Activated CD4-positive, alpha-beta memory T cell treated with anti-CD3 and anti-CD28 coated beads for 36 hours (primary cell): ENCODE data around the gene PHLDA1. TPM values are rescaled to one million over a fixed set of nuclear protein-coding genes. Genes with fewer than 3 reads are reported as not detected.

Source experiments
- CTCF ChIA-PET: fragments of 350-600 bp; sonication (Branson Sonifier 250); formaldehyde crosslinking; loops from one replicate; lab custom pipeline; 2021; ENCODE audit warnings: antibody characterized with exemption, inconsistent platforms; lab: Charles Lee
- POLR2A ChIA-PET: fragments of 350-600 bp; sonication (Branson Sonifier 250); formaldehyde crosslinking; loops from one replicate; lab custom pipeline; 2021; ENCODE audit warnings: antibody characterized with exemption; lab: Charles Lee
- DNase-seq: peaks from one replicate; pipeline ENCODE4 v3.0.0-alpha.2; 2020
- H3K27ac Mint-ChIP-seq: one replicate; pipeline ENCODE4 v1.8.0; 2021; ENCODE audit warnings: mixed read lengths
- H3K27me3 Mint-ChIP-seq: one replicate; pipeline ENCODE4 v1.8.0; 2021; ENCODE audit warnings: mixed read lengths
- H3K36me3 Mint-ChIP-seq: one replicate; pipeline ENCODE4 v1.8.0; 2021; ENCODE audit warnings: mixed read lengths
- H3K4me1 Mint-ChIP-seq: one replicate; pipeline ENCODE4 v1.8.0; 2021; ENCODE audit warnings: low read depth, mixed read lengths
- H3K4me3 Mint-ChIP-seq: one replicate; pipeline ENCODE4 v1.8.0; 2021; ENCODE audit warnings: mild to moderate bottlenecking, mixed read lengths
- H3K9me3 Mint-ChIP-seq: one replicate; pipeline ENCODE4 v1.8.0; 2021; ENCODE audit warnings: mixed read lengths
- intact Hi-C: fragments of 100-400 bp; cut with micrococcal nuclease; formaldehyde crosslinking; loops from one replicate; pipeline ENCODE4 v1.15.1; 2023
- total RNA-seq, 2 experiments: library from RNA; stranded (reverse); gene quantifications; one replicate each; pipeline ENCODE4 v1.2.3, GENCODE V29; 2021

PHLDA1 gene
- total RNA-seq, 2 experiments from 2014 or later = 23.8 to 24.4 TPM

DNA sequence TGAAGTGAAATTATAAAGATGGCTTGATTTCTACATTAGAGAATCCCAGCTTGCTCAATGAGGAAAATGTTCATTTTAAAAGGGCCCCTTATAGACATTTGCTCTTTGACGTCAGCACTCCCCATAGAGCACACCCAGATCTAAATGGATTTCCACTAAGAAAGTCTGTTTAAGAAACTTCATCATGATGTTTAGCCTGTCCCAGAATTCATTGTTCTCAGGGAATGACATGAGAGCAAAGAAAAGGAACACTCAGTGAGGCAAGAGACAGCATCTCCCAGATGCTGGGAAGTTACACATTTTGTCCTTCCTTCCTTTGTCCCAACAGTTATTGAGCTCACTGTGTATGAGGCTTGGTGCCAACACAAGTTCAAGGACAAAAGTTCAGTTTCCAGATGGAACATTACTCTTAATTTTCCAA is 4.9 kb downstream of the PHLDA1 start:
- Mint-ChIP-seq H3K27ac (no peak overlapping the region), H3K4me1 (peaks cover 47% of the 10 kb centered on the region), H3K36me3 (peaks cover 24% of the 10 kb centered on the region), H3K27me3 (no peaks in the 10 kb centered on the region), H3K4me3 (no peak overlapping the region), H3K9me3 (no peaks in the 10 kb centered on the region)
- ChIA-PET CTCF (interaction anchor here (0.6 kb wide), 1 partner anchor 188 kb away, joined by 4 read pairs; no protein-coding TSS in a partner anchor), POLR2A (no interaction called here)
- intact Hi-C loops = no loop called here
- no peak for DNase-seq

DNA sequence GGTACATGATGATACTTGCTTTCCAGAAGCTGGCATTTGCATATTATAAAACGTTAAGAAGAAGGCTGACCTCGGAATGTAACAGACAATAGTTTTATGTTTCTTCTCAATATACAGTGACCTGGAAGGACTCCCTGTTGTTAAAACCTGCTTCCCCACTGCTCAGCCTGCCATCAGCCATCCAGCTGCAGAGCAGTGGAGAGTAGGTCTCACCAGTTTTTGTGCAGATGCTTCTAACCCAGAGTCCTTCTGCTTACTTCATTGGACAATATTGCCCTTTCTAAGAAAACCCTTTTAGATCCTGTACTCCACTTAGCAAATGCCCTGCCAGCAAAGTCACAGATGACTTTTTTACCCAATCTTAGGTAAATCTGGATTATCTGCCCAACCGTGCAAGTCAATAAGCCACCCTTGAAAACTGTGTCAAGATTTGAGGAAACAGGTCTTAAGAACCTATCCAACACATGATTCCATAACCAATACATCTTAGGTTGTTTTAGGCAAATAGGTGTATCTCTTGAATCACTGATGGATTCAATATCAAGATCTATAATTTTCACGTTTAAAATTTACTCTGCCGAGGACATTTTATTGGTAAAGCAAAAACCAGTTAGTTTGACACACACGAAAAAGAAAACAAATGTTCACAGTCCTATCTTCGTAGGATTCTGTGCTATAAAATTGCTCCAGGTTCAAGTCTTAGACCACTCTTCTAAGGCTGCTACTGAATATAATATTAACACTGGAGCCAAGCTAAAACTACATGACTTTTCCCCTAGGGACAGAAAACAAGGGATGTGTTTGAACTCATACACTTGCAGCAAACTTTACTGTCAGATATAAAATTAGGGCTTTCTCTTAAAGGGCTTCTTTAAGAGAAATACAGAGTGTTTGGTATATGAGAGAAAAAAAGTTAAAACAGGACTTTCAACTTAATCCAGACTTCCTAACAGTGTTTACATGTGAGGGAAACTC is 5.7 kb downstream of the PHLDA1 start:
- CTCF ChIA-PET = interaction anchor here (0.6 to 1.3 kb wide), 4 partner anchors 8 to 187 kb away, joined by 3 to 4 read pairs (median 4); no protein-coding TSS in a partner anchor
- Mint-ChIP-seq H3K36me3 (peaks cover 24% of the 10 kb centered on the region), H3K4me1 (peaks cover 53% of the 10 kb centered on the region), H3K27ac (peak overlapping the region; percentile 11), H3K27me3 (no peaks in the 10 kb centered on the region), H3K9me3 (no peaks in the 10 kb centered on the region), H3K4me3 (no peak overlapping the region)
- POLR2A ChIA-PET = interaction anchor here (0.6 kb wide), 1 partner anchor 269 kb away, joined by 3 read pairs; no protein-coding TSS in a partner anchor
- no peak for DNase-seq
- intact Hi-C loops = no loop called here

DNA sequence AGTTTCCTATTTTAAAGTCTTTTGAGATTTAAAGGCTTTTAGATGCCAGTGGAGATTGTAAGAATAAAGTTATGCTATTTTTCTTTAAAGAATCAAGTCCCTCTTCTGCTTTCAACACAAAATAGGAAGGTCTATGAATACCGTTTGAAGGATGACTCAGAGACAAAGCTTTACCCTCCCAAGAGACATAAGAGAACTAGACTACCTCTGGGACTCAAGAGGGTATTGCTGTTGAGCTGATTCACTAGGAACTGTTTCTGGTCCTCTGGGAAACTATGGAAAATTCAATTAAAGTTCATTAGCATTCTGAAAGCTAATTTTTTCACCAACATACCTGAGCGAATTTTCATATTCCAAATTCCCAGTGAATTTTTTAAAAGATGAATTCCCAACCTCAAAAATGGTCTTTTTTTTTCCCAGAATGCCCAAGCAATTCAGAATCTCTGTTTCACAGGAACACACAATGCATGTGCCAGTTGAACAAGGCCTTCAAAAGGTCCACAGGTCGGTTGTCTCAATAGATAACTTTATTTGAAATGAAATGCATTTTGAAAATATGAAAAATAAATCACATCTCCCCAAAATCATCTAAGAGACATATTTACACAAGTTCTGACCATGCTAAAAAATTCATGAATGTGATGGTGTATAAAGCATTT is 6.5 kb downstream of the PHLDA1 start:
- intact Hi-C loops = loop anchor here (5.0 kb wide), 1 partner anchor 163 kb away; no protein-coding TSS in a partner anchor
- no peaks in the 10 kb centered on the region for H3K9me3 Mint-ChIP-seq
- H3K27me3 Mint-ChIP-seq = no peaks in the 10 kb centered on the region
- CTCF ChIA-PET = interaction anchor here (0.8 to 1.3 kb wide), 4 partner anchors 8 to 32 kb away, joined by 3 to 4 read pairs (median 4); no protein-coding TSS in a partner anchor
- H3K4me1 Mint-ChIP-seq = peaks cover 61% of the 10 kb centered on the region
- POLR2A ChIA-PET = interaction anchor here (0.6 kb wide), 1 partner anchor 190 kb away, joined by 4 read pairs; no protein-coding TSS in a partner anchor
- peak overlapping the region; percentile 11 for H3K27ac Mint-ChIP-seq
- H3K4me3 Mint-ChIP-seq = no peak overlapping the region
- DNase-seq = no peak
- H3K36me3 Mint-ChIP-seq = peaks cover 21% of the 10 kb centered on the region

DNA sequence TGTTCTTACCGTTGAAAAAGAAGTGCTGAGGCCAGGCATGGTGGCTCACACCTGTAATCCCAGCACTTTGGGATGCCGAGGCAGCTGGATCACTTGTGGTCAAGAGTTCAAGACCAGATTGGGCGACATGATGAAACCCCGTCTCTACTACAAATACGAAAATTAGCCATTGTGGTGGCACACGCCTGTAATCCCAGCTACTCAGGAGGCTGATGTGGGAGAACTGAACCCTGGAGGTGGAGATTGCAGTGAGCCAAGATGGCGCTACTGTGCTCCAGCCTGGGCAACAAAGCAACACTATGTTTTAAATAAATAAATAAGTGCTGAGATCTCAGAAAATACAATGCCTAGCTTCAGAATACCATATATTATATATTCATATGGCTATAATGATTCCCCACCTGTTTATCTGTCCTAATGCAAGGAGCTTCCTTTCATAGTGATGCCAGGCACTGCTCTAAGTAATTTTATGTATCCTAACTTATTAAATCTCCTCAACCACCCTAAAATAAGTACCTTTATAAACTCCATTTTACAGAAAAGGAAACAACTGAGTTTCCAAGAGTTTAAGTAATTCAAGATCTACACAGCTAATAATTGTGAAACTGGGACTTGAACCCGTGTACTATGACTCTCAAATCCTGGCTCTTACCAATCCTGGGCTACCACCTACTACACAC is 7.3 kb downstream of the PHLDA1 start:
- Mint-ChIP-seq H3K9me3 (no peaks in the 10 kb centered on the region), H3K36me3 (peaks cover 15% of the 10 kb centered on the region), H3K4me3 (no peak overlapping the region), H3K27me3 (no peaks in the 10 kb centered on the region), H3K4me1 (peaks cover 67% of the 10 kb centered on the region), H3K27ac (no peak overlapping the region)
- no peak for DNase-seq
- POLR2A ChIA-PET = interaction anchor here (1.1 kb wide), 1 partner anchor 89 kb away, joined by 3 read pairs; no protein-coding TSS in a partner anchor
- intact Hi-C loops = loop anchor here (5.0 kb wide), 1 partner anchor 162 kb away; no protein-coding TSS in a partner anchor
- CTCF ChIA-PET = interaction anchor here (0.8 to 0.9 kb wide), 2 partner anchors 13 to 31 kb away, joined by 3 read pairs; no protein-coding TSS in a partner anchor

DNA sequence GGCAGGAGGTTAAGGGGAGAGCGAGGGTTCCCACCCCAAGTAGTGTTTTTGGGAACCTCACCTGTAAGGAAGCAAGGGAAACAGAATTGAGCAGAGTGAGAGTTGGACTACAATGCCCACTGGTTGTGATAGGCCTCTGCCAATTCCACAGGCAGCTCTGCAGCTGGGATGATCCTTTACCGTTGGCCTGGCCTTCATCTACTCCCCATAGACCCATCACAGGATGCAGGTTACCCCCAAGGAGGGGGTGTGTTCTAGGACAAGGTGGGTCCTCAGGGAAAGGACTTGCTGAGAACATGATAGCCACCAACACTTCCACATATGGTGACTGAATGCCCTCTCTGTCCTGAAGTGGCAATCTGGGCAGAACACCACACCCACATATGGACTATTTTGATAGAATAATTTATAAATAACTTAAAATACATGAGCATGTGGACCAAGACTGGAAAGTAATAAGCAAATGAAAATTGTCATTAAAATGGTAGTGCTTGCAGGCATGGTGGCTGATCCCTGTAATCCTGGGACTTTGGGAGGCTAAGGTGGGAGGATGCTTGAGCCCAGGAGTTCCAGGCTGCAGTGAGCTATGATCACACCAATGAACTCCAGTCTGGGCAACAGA is 8.4 kb downstream of the PHLDA1 start:
- DNase-seq = no peak
- intact Hi-C loops = loop anchor here (5.0 kb wide), 1 partner anchor 161 kb away; no protein-coding TSS in a partner anchor
- H3K36me3 Mint-ChIP-seq = peaks cover 7% of the 10 kb centered on the region
- no peaks in the 10 kb centered on the region for H3K9me3 Mint-ChIP-seq
- H3K4me1 Mint-ChIP-seq = peaks cover 68% of the 10 kb centered on the region
- POLR2A ChIA-PET = interaction anchor here (1.1 kb wide), 1 partner anchor 88 kb away, joined by 3 read pairs; no protein-coding TSS in a partner anchor
- H3K4me3 Mint-ChIP-seq = no peak overlapping the region
- CTCF ChIA-PET = no interaction called here
- H3K27me3 Mint-ChIP-seq = no peaks in the 10 kb centered on the region
- H3K27ac Mint-ChIP-seq = peak overlapping the region; percentile 21

DNA sequence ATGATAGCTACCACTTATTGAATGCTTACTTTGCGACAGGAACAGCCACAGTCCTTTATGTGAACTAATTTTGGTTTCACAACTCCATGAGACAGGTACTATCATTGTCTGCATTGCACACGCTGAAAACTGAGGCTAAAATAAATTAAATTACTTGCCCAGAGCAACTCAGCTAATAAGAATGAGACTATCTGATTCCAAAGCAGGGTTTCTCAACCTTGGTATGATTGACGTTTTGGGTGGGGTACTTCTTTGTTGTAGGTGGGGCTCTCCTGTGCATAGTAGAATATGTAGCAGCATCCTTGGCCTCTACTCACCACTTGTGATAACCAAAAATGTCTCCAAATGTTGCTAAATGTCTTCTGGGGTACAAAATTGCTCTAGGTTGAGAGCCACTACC is 9.1 kb downstream of the PHLDA1 start:
- intact Hi-C loops = loop anchor here (5.0 kb wide), 1 partner anchor 160 kb away; no protein-coding TSS in a partner anchor
- Mint-ChIP-seq H3K4me1 (peaks cover 70% of the 10 kb centered on the region), H3K9me3 (no peaks in the 10 kb centered on the region), H3K27ac (peak overlapping the region; percentile 21), H3K36me3 (peaks cover 6% of the 10 kb centered on the region), H3K4me3 (no peak overlapping the region), H3K27me3 (no peaks in the 10 kb centered on the region)
- no peak for DNase-seq
- CTCF ChIA-PET = no interaction called here
- POLR2A ChIA-PET = interaction anchor here (2.7 to 3.4 kb wide), 2 partner anchors 8 to 109 kb away, joined by 9 to 88 read pairs; partner anchors contain the start of gene PHLDA1

DNA sequence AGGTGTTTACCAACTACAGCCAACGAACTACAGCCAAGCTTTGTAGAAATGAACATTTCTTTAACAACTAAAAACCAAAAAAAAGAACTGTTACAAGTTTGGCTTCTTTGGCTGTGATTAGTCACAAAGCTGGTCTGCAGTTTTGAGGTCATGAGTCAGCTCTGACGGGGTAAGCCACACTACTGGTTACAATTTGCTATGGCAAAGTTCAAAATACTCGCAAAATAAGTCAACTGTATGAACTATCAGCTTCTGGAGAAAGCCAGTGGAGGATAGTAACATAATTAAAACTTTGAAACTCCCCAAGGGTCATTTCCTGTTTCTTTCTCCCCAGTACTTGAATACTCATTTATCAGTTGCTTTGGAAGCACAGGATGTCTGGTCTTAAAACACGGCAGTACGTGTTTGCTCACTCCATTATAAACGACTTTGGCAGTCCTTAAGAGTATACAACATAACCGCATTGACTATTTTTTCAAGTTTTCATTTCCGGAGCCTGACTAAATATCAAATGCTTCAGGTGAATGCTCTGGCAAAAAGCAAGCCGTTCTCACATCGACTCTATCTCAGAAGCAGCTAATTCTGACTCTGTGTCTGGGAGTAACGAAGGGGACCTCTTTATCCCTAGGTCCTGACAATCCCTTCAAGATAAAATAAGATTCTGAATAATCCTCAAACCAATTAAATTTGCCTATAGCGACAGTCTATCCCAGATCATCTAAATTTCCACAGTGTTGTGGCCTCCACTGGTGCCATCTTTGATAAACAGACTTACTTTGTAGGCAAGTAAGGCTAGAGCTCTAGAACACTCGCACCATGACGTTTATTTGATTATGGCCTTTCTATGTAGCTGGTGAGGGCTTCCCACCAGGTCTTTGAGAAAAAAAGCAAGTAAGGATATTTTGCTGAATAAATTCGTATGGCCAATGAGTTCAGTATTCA is 10.6 kb downstream of the PHLDA1 start:
- Mint-ChIP-seq H3K36me3 (no peaks in the 10 kb centered on the region), H3K27me3 (no peaks in the 10 kb centered on the region), H3K9me3 (no peaks in the 10 kb centered on the region), H3K4me3 (peak overlapping the region; percentile 68), H3K27ac (peak overlapping the region; percentile 99), H3K4me1 (peaks cover 60% of the 10 kb centered on the region)
- DNase-seq = peak; percentile 90
- intact Hi-C loops = loop anchor here (1.0 to 5.0 kb wide), 12 partner anchors 10 to 630 kb away; partner anchors contain the start of genes GLIPR1, GLIPR1L2, NAP1L1 and OSBPL8
- CTCF ChIA-PET = interaction anchor here (0.7 to 2.3 kb wide), 10 partner anchors 10 to 539 kb away, joined by 3 to 41 read pairs (median 3); partner anchors contain the start of gene PHLDA1
- POLR2A ChIA-PET = interaction anchor here (0.9 to 3.4 kb wide), 21 partner anchors 10 to 543 kb away, joined by 3 to 88 read pairs (median 4); partner anchors contain the start of genes KRR1, NAP1L1 and PHLDA1

DNA sequence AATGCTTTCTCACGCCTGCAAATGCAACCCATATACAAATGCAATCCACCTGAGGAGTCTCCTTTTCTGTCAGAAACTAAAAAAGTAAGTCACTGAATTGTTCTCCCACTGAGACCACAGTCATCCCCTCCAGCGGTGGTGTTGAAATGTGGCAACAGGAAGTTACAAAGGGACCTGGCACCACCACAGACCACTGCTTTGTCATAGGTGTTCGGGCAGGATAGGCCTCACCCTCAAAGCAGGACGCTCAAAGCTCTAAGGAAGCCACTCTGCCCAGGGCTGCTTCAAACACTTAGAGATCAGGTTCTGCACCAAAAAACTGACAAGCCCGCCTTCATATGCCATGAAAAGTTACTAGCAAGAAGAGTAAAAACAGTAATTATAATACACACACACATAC is 11.3 kb downstream of the PHLDA1 start:
- ChIA-PET CTCF (interaction anchor here (0.7 to 2.3 kb wide), 6 partner anchors 10 to 204 kb away, joined by 3 to 41 read pairs (median 4); partner anchors contain the start of gene PHLDA1), POLR2A (interaction anchor here (0.9 to 3.4 kb wide), 22 partner anchors 11 to 542 kb away, joined by 3 to 88 read pairs (median 4); partner anchors contain the start of genes KRR1, NAP1L1 and PHLDA1)
- intact Hi-C loops = loop anchor here (1.0 to 5.0 kb wide), 12 partner anchors 11 to 629 kb away; partner anchors contain the start of genes GLIPR1, GLIPR1L2, NAP1L1 and OSBPL8
- peak overlapping the region; percentile 52 for H3K4me3 Mint-ChIP-seq
- peak overlapping the region; percentile 99 for H3K27ac Mint-ChIP-seq
- H3K36me3 Mint-ChIP-seq = no peaks in the 10 kb centered on the region
- H3K27me3 Mint-ChIP-seq = no peaks in the 10 kb centered on the region
- H3K9me3 Mint-ChIP-seq = no peaks in the 10 kb centered on the region
- peaks cover 60% of the 10 kb centered on the region for H3K4me1 Mint-ChIP-seq
- DNase-seq = peak; percentile 94

DNA sequence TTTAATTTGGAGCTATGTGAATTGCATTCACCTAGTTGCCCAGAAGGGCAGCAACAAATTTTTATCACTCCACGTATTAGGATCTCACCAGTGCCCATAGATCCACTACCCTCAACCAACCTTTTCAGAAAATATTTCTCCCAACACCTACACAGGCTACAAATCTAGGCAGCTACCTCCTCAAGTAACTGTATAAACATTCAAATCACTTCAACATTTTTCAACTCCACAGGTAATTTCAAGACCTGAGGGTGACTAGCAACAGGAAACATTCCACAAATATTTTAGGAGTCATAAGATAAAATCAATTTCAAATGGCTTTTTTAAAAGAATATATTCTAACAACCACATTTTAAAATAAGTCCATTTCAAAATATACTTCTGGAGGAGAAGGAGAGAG is 12.9 kb downstream of the PHLDA1 start:
- POLR2A ChIA-PET = no interaction called here
- intact Hi-C loops = no loop called here
- Mint-ChIP-seq H3K27me3 (no peaks in the 10 kb centered on the region), H3K9me3 (no peaks in the 10 kb centered on the region), H3K27ac (peak overlapping the region; percentile 8), H3K4me1 (peaks cover 52% of the 10 kb centered on the region), H3K36me3 (no peaks in the 10 kb centered on the region), H3K4me3 (no peak overlapping the region)
- CTCF ChIA-PET = interaction anchor here (1.1 to 1.3 kb wide), 2 partner anchors 37 to 490 kb away, joined by 3 read pairs; no protein-coding TSS in a partner anchor
- no peak for DNase-seq
